IMR-90 (cell line): ENCODE measurements around the gene UNC5A. TPM values are rescaled to one million over a fixed set of nuclear protein-coding genes. Genes with fewer than 3 reads are reported as not detected.

Experiments used
- ATAC-seq: fragments of 200-7000 bp; cut with Tn5 transposase; 2 replicates; pipeline ENCODE4 v1.9.1; 2020; ENCODE audit warnings: low read depth, mild to moderate bottlenecking, moderate library complexity
- BruUV-seq: library from RNA; stranded (reverse); fragments of 400-500 nt; replicated peaks from 2 replicates; lab custom pipeline; 2021; lab: Mats Ljungman, UMichigan
- CTCF ChIA-PET: fragments of 300-600 bp; formaldehyde crosslinking; extraction: SDS; loops from one replicate; lab custom pipeline; 2021; ENCODE audit warnings: antibody characterized with exemption; lab: Yijun Ruan, JAX
- POLR2A ChIA-PET: fragments of 300-600 bp; sonication (Branson Sonifier 250); formaldehyde crosslinking; loops from one replicate; lab custom pipeline; 2022; ENCODE audit warnings: antibody characterized with exemption; ENCODE audit not compliant: unreplicated experiment; lab: Charles Lee
- DNase-seq: peaks from one replicate; pipeline ENCODE4 v3.0.0; 2013
- H2AFZ ChIP-seq: replicated peaks from 2 replicates; pipeline ENCODE3; 2013; ENCODE audit warnings: low read length, mild to moderate bottlenecking; ENCODE audit not compliant: poor library complexity
- H2AK5ac ChIP-seq: 2 replicates; pipeline ENCODE4 v1.6.1; 2013; ENCODE audit warnings: low read depth, low read length, inconsistent platforms
- H2AK9ac ChIP-seq: replicated peaks from 2 replicates; pipeline ENCODE3; 2013; ENCODE audit warnings: mild to moderate bottlenecking, low read depth, low read length, moderate library complexity; ENCODE audit not compliant: poor library complexity
- H2BK120ac ChIP-seq: 2 replicates; pipeline ENCODE4 v1.6.1; 2013; ENCODE audit warnings: low read depth, low read length, inconsistent platforms
- H2BK15ac ChIP-seq: 3 replicates; pipeline ENCODE4 v1.6.1; 2013; ENCODE audit warnings: low read depth, low read length, inconsistent platforms
- H2BK20ac ChIP-seq: 2 replicates; pipeline ENCODE4 v1.6.1; 2013; ENCODE audit warnings: low read depth, mild to moderate bottlenecking, inconsistent platforms, low read length, moderate library complexity
- H2BK5ac ChIP-seq: 2 replicates; pipeline ENCODE4 v1.6.1; 2013; ENCODE audit warnings: mild to moderate bottlenecking, low read depth, low read length, inconsistent platforms; ENCODE audit not compliant: poor library complexity, severe bottlenecking
- H3K14ac ChIP-seq: replicated peaks from 2 replicates; pipeline ENCODE4 v1.6.1; 2013; ENCODE audit warnings: low read depth, low read length, inconsistent platforms
- H3K18ac ChIP-seq: 2 replicates; pipeline ENCODE4 v1.6.1; 2013; ENCODE audit warnings: low read depth, low read length, control low read depth
- H3K23ac ChIP-seq: 2 replicates; pipeline ENCODE4 v1.6.1; 2013; ENCODE audit warnings: low read depth, low read length, inconsistent platforms
- H3K27ac ChIP-seq: 2 replicates; pipeline ENCODE4 v1.5.1; 2013; ENCODE audit warnings: mild to moderate bottlenecking, control low read depth, low read length; ENCODE audit not compliant: insufficient read depth
- H3K27me3 ChIP-seq: 2 replicates; pipeline ENCODE4 v1.6.1; 2013; ENCODE audit warnings: low read length; ENCODE audit not compliant: control insufficient read depth, insufficient read depth
- H3K36me3 ChIP-seq: 2 replicates; pipeline ENCODE4 v1.6.1; 2013; ENCODE audit warnings: low read length, mixed read lengths; ENCODE audit not compliant: control insufficient read depth, insufficient read depth
- H3K4ac ChIP-seq: 2 replicates; pipeline ENCODE4 v1.6.1; 2013; ENCODE audit warnings: low read depth, low read length, inconsistent platforms
- H3K4me1 ChIP-seq: 2 replicates; pipeline ENCODE4 v1.6.1; 2013; ENCODE audit warnings: low read length, mixed read lengths; ENCODE audit not compliant: control insufficient read depth, insufficient read depth
- H3K4me2 ChIP-seq: 2 replicates; pipeline ENCODE4 v1.6.1; 2013; ENCODE audit warnings: low read depth, mild to moderate bottlenecking, control low read depth, low read length, moderate library complexity
- H3K4me3 ChIP-seq: 2 replicates; pipeline ENCODE4 v1.5.1; 2013; ENCODE audit warnings: low read depth, mild to moderate bottlenecking, control low read depth, low read length, moderate library complexity; ENCODE audit not compliant: insufficient read depth
- H3K56ac ChIP-seq: 2 replicates; pipeline ENCODE4 v1.6.1; 2013; ENCODE audit warnings: low read length, inconsistent platforms; ENCODE audit not compliant: insufficient read depth; ENCODE audit errors: extremely low read depth
- H3K79me1 ChIP-seq, 2 experiments: 2 replicates each; pipeline ENCODE4 v1.6.1; 2013; ENCODE audit warnings: low read length in 2 of 2, inconsistent platforms in 1 of 2, low read depth in 1 of 2
- H3K9ac ChIP-seq: 2 replicates; pipeline ENCODE4 v1.6.1; 2013; ENCODE audit warnings: low read depth, low read length, control low read depth
- H3K9me1 ChIP-seq: 2 replicates; pipeline ENCODE4 v1.6.1; 2013; ENCODE audit warnings: low read length, inconsistent platforms; ENCODE audit not compliant: insufficient read depth
- H3K9me3 ChIP-seq: 2 replicates; pipeline ENCODE4 v1.6.1; 2013; ENCODE audit warnings: low read length; ENCODE audit not compliant: control insufficient read depth, insufficient read depth
- H4K20me1 ChIP-seq: 2 replicates; pipeline ENCODE4 v1.6.1; 2013; ENCODE audit warnings: low read length, inconsistent platforms; ENCODE audit not compliant: insufficient read depth
- H4K5ac ChIP-seq: 2 replicates; pipeline ENCODE4 v1.6.1; 2013; ENCODE audit warnings: mild to moderate bottlenecking, low read depth, low read length, control low read depth
- H4K8ac ChIP-seq, 2 experiments: 2 replicates each; pipeline ENCODE4 v1.6.1; 2013; ENCODE audit warnings: low read depth in 2 of 2, low read length in 2 of 2, control low read depth in 1 of 2, inconsistent platforms in 1 of 2
- H4K91ac ChIP-seq: 2 replicates; pipeline ENCODE4 v1.6.1; 2013; ENCODE audit warnings: low read depth, low read length, inconsistent platforms; ENCODE audit not compliant: insufficient read depth
- BHLHE40 ChIP-seq: fragments of 150-350 bp; IDR thresholded peaks from 2 replicates; pipeline ENCODE4 v1.6.1; 2016; ENCODE audit warnings: mild to moderate bottlenecking, low read depth, low read length
- CEBPB ChIP-seq: IDR thresholded peaks from 2 replicates; pipeline ENCODE4 v1.6.1; 2012; ENCODE audit warnings: low read depth, low read length, improper control_type of control experiment
- CHD1 ChIP-seq: IDR thresholded peaks from 2 replicates; pipeline ENCODE4 v1.6.1; 2012; ENCODE audit warnings: low read depth, low read length, improper control_type of control experiment
- FOS ChIP-seq: fragments of 150-350 bp; IDR thresholded peaks from 2 replicates; pipeline ENCODE4 v1.6.1; 2016; ENCODE audit warnings: low read depth, low read length
- MAFK ChIP-seq: IDR thresholded peaks from 2 replicates; pipeline ENCODE4 v1.6.1; 2012; ENCODE audit warnings: low read depth, low read length, improper control_type of control experiment
- MAZ ChIP-seq: IDR thresholded peaks from 2 replicates; pipeline ENCODE4 v1.6.1; 2012; ENCODE audit warnings: low read depth, mild to moderate bottlenecking, low read length, improper control_type of control experiment, moderate library complexity, borderline replicate concordance
- MXI1 ChIP-seq: IDR thresholded peaks from 2 replicates; pipeline ENCODE4 v1.6.1; 2012; ENCODE audit warnings: low read depth, mild to moderate bottlenecking, low read length, moderate library complexity, borderline replicate concordance
- POLR2A ChIP-seq: IDR thresholded peaks from 2 replicates; pipeline ENCODE4 v1.6.1; 2012; ENCODE audit warnings: mild to moderate bottlenecking, low read depth, low read length
- RAD21 ChIP-seq: IDR thresholded peaks from 2 replicates; pipeline ENCODE4 v1.6.1; 2012; ENCODE audit warnings: low read length, improper control_type of control experiment
- RCOR1 ChIP-seq: IDR thresholded peaks from 2 replicates; pipeline ENCODE4 v1.6.1; 2012; ENCODE audit warnings: mild to moderate bottlenecking, low read length, improper control_type of control experiment; ENCODE audit not compliant: insufficient replicate concordance
- RFX5 ChIP-seq: IDR thresholded peaks from 2 replicates; pipeline ENCODE4 v1.8.0; 2012; ENCODE audit warnings: low read depth, mild to moderate bottlenecking, low read length, moderate library complexity
- SMC3 ChIP-seq: fragments of 150-350 bp; IDR thresholded peaks from 2 replicates; pipeline ENCODE4 v1.6.1; 2016; ENCODE audit warnings: low read depth, mild to moderate bottlenecking, antibody characterized with exemption, low read length, moderate library complexity
- WGBS, 2 experiments: methylation state at CpG; one replicate each; pipeline versions ENCODE4 v1.1.5 to v1.1.7; 2013; ENCODE audit warnings: missing lambda C conversion rate in 2 of 2; ENCODE audit not compliant: insufficient read length in 1 of 2; ENCODE audit errors: extremely low coverage in 2 of 2; 5-methylcytosine and 5-hydroxymethylcytosine counted together
- dilution Hi-C: fragments of 300-500 bp; cut with HindIII; formaldehyde crosslinking; loops from one replicate; pipeline ENCODE4 v1.14.3; 2018; ENCODE audit warnings: low sequenced_read_pairs; ENCODE audit not compliant: unreplicated experiment
- in situ Hi-C: fragments of 300-500 bp; cut with MboI; formaldehyde crosslinking; loops from 3 replicates; pipeline ENCODE4 v1.14.3; 2019; ENCODE audit warnings: low sequenced_read_pairs, inconsistent platforms, mixed read lengths
- intact Hi-C: fragments of 100-400 bp; cut with micrococcal nuclease; formaldehyde crosslinking; loops from 2 replicates; pipeline ENCODE4 v1.10.0; 2022
- polyA plus RNA-seq, 3 experiments: library from polyadenylated mRNA; depleted of rRNA; stranded (reverse); fragments of >200 nt; gene quantifications; 2 replicates each; pipeline ENCODE4 v1.2.3, GENCODE V29; 2012; ENCODE audit warnings: low replicate concordance in 1 of 3
- total RNA-seq: library from RNA; depleted of rRNA; stranded (reverse); fragments of >200 nt; gene quantifications from 2 replicates; pipeline ENCODE4 v1.2.3, GENCODE V29; 2012
- TF ChIP-seq, protein P1 (sequence below): fragments of 150-350 bp; IDR thresholded peaks from 2 replicates; pipeline ENCODE4 v1.6.1; 2016; ENCODE audit warnings: low read depth, mild to moderate bottlenecking, low read length, moderate library complexity, borderline replicate concordance
- TF ChIP-seq, protein P2 (sequence below): fragments of 150-350 bp; IDR thresholded peaks from 2 replicates; pipeline ENCODE4 v1.6.1; 2017; ENCODE audit warnings: mild to moderate bottlenecking, antibody characterized with exemption, low read length, low read depth

UNC5A gene
- total and polyA plus RNA-seq, 2 of the 4 experiments (the other 2 are of a cell fraction): not detected

GRCh38 chr5:176765687-176766086, 44.7 kb upstream of the UNC5A start:
- no peak overlapping the region for H2BK120ac ChIP-seq
- WGBS, 2 experiments: no CpG with 5 or more reads among the region's 1 CpG
- DNase-seq (no peak), ATAC-seq (no peak)
- no peak overlapping the region for H2AFZ ChIP-seq
- intact Hi-C loops (no loop called here), dilution Hi-C loops (no loop called here), in situ Hi-C loops (no loop called here)
- no peak overlapping the region for H3K56ac ChIP-seq
- H3K27ac ChIP-seq: no peak overlapping the region
- POLR2A ChIA-PET: no interaction called here
- H3K9me3 ChIP-seq: 0 out of 2 replicates have a peak, but pooled peaks cover 2% of the 10 kb centered on the region
- no peak overlapping the region for H4K91ac ChIP-seq
- H3K23ac ChIP-seq: no peak overlapping the region
- H3K79me1 ChIP-seq: no peaks in the 10 kb centered on the region
- no peak overlapping the region for H4K5ac ChIP-seq
- H2BK20ac ChIP-seq: no peak overlapping the region
- H4K8ac ChIP-seq: no peak overlapping the region
- H2BK5ac ChIP-seq: no peak overlapping the region
- H4K20me1 ChIP-seq: no peaks in the 10 kb centered on the region
- H3K9ac ChIP-seq: no peak overlapping the region
- H3K4me1 ChIP-seq: no peaks in the 10 kb centered on the region
- H3K27me3 ChIP-seq: peaks cover 10% of the 10 kb centered on the region
- H2AK5ac ChIP-seq: no peak overlapping the region
- no peak overlapping the region for H2AK9ac ChIP-seq
- CTCF ChIA-PET: no interaction called here
- H3K4ac ChIP-seq: no peak overlapping the region
- H3K36me3 ChIP-seq: no peaks in the 10 kb centered on the region
- H3K14ac ChIP-seq: no peak overlapping the region
- H2BK15ac ChIP-seq: no peak overlapping the region
- H3K18ac ChIP-seq: no peak overlapping the region
- TF ChIP-seq RCOR1 (no peak), MAZ (no peak), CEBPB (no peak), RAD21 (no peak), CHD1 (no peak), POLR2A (no peak), FOS (no peak), MXI1 (no peak), SMC3 (no peak), RFX5 (no peak), MAFK (no peak), BHLHE40 (no peak)
- TF ChIP-seq, protein P1, sequence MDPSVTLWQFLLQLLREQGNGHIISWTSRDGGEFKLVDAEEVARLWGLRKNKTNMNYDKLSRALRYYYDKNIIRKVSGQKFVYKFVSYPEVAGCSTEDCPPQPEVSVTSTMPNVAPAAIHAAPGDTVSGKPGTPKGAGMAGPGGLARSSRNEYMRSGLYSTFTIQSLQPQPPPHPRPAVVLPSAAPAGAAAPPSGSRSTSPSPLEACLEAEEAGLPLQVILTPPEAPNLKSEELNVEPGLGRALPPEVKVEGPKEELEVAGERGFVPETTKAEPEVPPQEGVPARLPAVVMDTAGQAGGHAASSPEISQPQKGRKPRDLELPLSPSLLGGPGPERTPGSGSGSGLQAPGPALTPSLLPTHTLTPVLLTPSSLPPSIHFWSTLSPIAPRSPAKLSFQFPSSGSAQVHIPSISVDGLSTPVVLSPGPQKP: no peak
- TF ChIP-seq, protein P2, sequence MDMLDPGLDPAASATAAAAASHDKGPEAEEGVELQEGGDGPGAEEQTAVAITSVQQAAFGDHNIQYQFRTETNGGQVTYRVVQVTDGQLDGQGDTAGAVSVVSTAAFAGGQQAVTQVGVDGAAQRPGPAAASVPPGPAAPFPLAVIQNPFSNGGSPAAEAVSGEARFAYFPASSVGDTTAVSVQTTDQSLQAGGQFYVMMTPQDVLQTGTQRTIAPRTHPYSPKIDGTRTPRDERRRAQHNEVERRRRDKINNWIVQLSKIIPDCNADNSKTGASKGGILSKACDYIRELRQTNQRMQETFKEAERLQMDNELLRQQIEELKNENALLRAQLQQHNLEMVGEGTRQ: no peak
- H3K4me3 ChIP-seq: no peak overlapping the region
- BruUV-seq: no TSS peak
- H3K4me2 ChIP-seq: no peak overlapping the region
- no peaks in the 10 kb centered on the region for H3K9me1 ChIP-seq
